ENCODE results near the gene POLR3C.

DNA sequence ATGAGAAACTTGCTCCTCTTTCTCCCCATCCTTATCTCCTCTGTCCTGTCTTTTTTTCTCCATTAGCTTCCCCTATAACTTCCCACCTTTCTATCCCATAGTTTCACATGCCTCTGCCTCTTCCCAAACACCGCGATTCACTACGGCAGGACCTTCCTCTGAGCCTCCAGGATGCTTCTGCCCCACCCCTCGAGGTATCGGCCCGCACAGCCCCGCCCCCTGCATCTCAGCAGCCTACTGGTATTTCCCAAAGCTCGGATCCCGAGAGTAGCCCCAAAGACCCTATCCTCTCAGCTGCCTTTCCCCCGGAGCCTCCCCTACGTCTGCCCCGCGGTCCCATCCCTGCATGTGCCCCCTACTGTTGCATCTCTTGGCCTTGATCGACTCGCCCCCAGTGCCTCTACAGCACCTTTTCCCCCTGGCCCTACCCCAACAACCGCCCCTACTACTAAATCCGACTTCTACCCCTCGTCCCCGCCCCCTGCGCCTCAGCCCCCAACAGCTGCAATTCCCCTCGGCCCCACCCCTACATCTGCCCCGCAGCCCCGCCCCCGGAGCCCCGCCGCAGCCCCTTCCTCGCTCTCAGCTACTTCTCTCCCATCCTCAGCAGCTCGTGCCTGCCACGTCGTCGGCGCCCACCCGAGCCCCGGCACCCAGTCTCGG is 34.4 kb downstream of the POLR3C start:
- TF ChIP-seq, protein P1, sequence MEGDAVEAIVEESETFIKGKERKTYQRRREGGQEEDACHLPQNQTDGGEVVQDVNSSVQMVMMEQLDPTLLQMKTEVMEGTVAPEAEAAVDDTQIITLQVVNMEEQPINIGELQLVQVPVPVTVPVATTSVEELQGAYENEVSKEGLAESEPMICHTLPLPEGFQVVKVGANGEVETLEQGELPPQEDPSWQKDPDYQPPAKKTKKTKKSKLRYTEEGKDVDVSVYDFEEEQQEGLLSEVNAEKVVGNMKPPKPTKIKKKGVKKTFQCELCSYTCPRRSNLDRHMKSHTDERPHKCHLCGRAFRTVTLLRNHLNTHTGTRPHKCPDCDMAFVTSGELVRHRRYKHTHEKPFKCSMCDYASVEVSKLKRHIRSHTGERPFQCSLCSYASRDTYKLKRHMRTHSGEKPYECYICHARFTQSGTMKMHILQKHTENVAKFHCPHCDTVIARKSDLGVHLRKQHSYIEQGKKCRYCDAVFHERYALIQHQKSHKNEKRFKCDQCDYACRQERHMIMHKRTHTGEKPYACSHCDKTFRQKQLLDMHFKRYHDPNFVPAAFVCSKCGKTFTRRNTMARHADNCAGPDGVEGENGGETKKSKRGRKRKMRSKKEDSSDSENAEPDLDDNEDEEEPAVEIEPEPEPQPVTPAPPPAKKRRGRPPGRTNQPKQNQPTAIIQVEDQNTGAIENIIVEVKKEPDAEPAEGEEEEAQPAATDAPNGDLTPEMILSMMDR (IDR thresholded peaks at IDR 0.05; ENCODE audit: low read depth, low read length), result no peak
- TF ChIP-seq MYC (IDR thresholded peaks at IDR 0.05; ENCODE audit: low read depth, low read length), result no peak

Data from NB4 (cell line).